Body of pancreas (tissue), 4 donors: ENCODE measurements around the gene CX3CR1. TPM values are rescaled to one million over a fixed set of nuclear protein-coding genes. Genes with fewer than 3 reads are reported as not detected.
"Not testable (repeated sequence)": the region's sequence is repeated elsewhere in the genome, so short reads cannot be mapped to it uniquely, and the experiment has no call there.

ENCODE experiments used
- ATAC-seq: fragments of 150-250 bp; one replicate; pipeline ENCODE4 v1.9.1; 2016
- DNase-seq, 4 donors: peaks; one replicate each; pipeline ENCODE4 v3.0.0-alpha.2; 2019
- H3K27ac ChIP-seq, 4 donors: fragments of 200-600 bp; sonication (generic); 1 replicate in 3 of 4; 2 replicates in 1 of 4; pipeline versions ENCODE4 v1.5.1 to v1.6.1; 2016 to 2019; ENCODE audit warnings: mild to moderate bottlenecking in 1 of 4, mixed read lengths in 1 of 4, moderate library complexity in 1 of 4
- H3K27me3 ChIP-seq, 2 donors: fragments of 200-600 bp; sonication (generic); one replicate each; pipeline ENCODE4 v1.6.0; 2016; ENCODE audit warnings: mild to moderate bottlenecking in 1 of 2
- H3K36me3 ChIP-seq, 2 donors: fragments of 200-600 bp; sonication (generic); replicated peaks in 1 of 2; 2 replicates each; pipeline ENCODE4 v1.5.1; 2016; ENCODE audit warnings: low read depth in 2 of 2; ENCODE audit not compliant: insufficient read depth in 1 of 2
- H3K4me1 ChIP-seq: fragments of 200-600 bp; sonication (generic); one replicate; pipeline ENCODE4 v1.6.0; 2016
- H3K4me3 ChIP-seq, 2 donors: fragments of 200-600 bp; sonication (generic); 1 replicate in 1 of 2; 2 replicates in 1 of 2; pipeline ENCODE4 v1.5.1; 2016 to 2019
- H3K9me3 ChIP-seq, 3 donors: fragments of 200-600 bp; sonication (generic); 1 replicate in 2 of 3; 2 replicates in 1 of 3; pipeline ENCODE4 v1.5.1; 2016
- POLR2A ChIP-seq, 3 donors: fragments of 450-650 bp; IDR thresholded peaks; one replicate each; pipeline ENCODE4 v1.6.1; 2016; ENCODE audit warnings: antibody characterized with exemption in 3 of 3, mild to moderate bottlenecking in 2 of 3
- WGBS, 2 donors: methylation state at CpG; one replicate each; pipeline ENCODE4 v1.1.5; 2017; 5-methylcytosine and 5-hydroxymethylcytosine counted together
- intact Hi-C: fragments of 100-400 bp; cut with DNase I; formaldehyde crosslinking; loops from one replicate; pipeline ENCODE4 v1.15.1; 2023
- total RNA-seq, 2 donors: library from RNA; depleted of rRNA; stranded (reverse); fragments of >200 nt; gene quantifications; one replicate each; pipeline ENCODE4 v1.1.0, GENCODE V29; 2016
- TF ChIP-seq, protein P1 (sequence below), 7 experiments: fragments of 450-650 bp in 4 of 7; fragments of 200-600 bp in 3 of 7; sonication (generic) in 3 of 7; IDR thresholded peaks; one replicate each; pipeline ENCODE4 v1.5.1; 2016 to 2019; ENCODE audit warnings: antibody characterized with exemption in 7 of 7

CX3CR1 gene
- total RNA-seq, 2 donors from 2014 or later = 1.3 TPM; not detected in 1

DNA sequence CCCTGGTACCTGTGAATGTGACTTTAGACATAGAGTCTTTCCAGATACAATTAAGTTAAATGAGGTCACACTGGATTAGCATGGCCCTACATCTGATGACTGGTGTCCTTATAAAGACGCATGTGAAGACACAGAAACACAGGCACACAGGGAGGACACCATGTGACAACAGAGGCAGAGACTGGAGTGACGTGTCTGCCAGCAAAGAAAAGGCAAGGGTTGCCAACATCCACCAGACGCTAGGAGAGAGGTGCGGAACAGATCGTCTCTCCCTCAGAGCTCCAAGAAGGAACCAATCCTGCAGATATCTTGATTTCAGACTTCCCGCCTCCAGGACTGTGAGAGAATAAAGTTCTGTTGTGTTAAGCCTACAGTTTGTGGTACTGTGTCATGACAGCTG is 42.8 kb downstream of the CX3CR1 start:
- H3K4me3 ChIP-seq = no peak overlapping the region
- H3K27ac ChIP-seq = no peak overlapping the region
- WGBS, 2 donors = 64 to 71% methylated on average over 6 of the region's 6 CpGs
- no peaks in the 10 kb centered on the region for H3K9me3 ChIP-seq
- no peaks in the 10 kb centered on the region for H3K27me3 ChIP-seq
- DNase-seq (no peak), ATAC-seq (no peak)
- TF ChIP-seq, protein P1, sequence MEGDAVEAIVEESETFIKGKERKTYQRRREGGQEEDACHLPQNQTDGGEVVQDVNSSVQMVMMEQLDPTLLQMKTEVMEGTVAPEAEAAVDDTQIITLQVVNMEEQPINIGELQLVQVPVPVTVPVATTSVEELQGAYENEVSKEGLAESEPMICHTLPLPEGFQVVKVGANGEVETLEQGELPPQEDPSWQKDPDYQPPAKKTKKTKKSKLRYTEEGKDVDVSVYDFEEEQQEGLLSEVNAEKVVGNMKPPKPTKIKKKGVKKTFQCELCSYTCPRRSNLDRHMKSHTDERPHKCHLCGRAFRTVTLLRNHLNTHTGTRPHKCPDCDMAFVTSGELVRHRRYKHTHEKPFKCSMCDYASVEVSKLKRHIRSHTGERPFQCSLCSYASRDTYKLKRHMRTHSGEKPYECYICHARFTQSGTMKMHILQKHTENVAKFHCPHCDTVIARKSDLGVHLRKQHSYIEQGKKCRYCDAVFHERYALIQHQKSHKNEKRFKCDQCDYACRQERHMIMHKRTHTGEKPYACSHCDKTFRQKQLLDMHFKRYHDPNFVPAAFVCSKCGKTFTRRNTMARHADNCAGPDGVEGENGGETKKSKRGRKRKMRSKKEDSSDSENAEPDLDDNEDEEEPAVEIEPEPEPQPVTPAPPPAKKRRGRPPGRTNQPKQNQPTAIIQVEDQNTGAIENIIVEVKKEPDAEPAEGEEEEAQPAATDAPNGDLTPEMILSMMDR (IDR thresholded peaks at IDR 0.05) = no peak
- TF ChIP-seq POLR2A (IDR thresholded peaks at IDR 0.05) = no peak
- no peaks in the 10 kb centered on the region for H3K4me1 ChIP-seq
- H3K36me3 ChIP-seq = no peaks in the 10 kb centered on the region
- intact Hi-C loops = no loop called here

DNA sequence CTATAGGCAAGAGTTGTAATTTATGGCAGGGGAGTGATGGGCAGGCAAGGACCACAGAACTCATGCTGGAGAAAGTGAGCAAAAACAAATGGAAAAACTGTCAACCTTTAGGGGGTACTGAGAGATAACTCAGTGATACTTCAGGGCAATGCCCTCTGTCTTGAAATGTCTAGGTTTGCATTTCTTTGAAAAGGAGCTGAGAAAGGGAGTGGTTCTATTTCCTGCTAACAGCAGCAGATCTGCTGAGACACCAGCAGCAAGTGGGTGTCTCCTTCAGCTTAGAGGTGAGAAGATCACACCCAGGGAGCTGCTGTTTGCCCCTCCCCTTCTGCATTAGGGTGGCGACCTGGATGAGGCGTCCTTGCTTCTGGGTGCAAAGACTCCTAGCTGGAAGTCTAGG is 45.2 kb downstream of the CX3CR1 start:
- Histone ChIP-seq H3K4me3 (no peak overlapping the region), H3K27ac (no peak overlapping the region), H3K9me3 (no peaks in the 10 kb centered on the region), H3K36me3 (no peaks in the 10 kb centered on the region), H3K4me1 (no peaks in the 10 kb centered on the region), H3K27me3 (no peaks in the 10 kb centered on the region)
- no peak for DNase-seq
- no peak for TF ChIP-seq POLR2A (IDR thresholded peaks at IDR 0.05)
- TF ChIP-seq, protein P1 (IDR thresholded peaks at IDR 0.05) = no peak
- 25 to 44% methylated on average over 2 of the region's 2 CpGs for WGBS, 2 donors
- intact Hi-C loops = no loop called here
- no peak for ATAC-seq

DNA sequence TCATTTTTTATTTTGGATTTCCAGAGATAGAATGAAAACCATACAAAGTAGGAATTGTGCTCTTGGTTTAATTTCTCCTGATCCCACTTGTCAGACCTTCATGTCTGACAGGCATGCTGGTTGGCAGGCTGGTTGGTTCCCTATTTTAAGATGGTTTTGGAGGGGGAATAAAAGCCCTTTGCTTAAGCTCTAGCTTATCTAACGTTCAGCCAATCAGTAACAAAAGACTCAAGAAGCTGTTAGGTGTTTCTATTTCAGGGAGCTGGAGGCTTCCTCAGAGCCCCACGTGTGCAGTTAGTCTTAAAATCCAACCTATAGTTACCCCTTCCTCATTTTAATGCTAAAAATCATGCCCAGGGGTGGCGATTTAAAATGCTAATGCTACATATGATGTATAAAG is 47.0 kb downstream of the CX3CR1 start:
- no peaks in the 10 kb centered on the region for H3K9me3 ChIP-seq
- intact Hi-C loops = no loop called here
- no peaks in the 10 kb centered on the region for H3K4me1 ChIP-seq
- TF ChIP-seq, protein P1 (IDR thresholded peaks at IDR 0.05) = no peak
- TF ChIP-seq POLR2A (IDR thresholded peaks at IDR 0.05) = no peak
- no peaks in the 10 kb centered on the region for H3K36me3 ChIP-seq
- H3K4me3 ChIP-seq = no peak overlapping the region
- no peaks in the 10 kb centered on the region for H3K27me3 ChIP-seq
- DNase-seq (no peak), ATAC-seq (no peak)
- no peak overlapping the region for H3K27ac ChIP-seq
- WGBS, 2 donors = 22% methylated on average over 3 of the region's 3 CpGs

DNA sequence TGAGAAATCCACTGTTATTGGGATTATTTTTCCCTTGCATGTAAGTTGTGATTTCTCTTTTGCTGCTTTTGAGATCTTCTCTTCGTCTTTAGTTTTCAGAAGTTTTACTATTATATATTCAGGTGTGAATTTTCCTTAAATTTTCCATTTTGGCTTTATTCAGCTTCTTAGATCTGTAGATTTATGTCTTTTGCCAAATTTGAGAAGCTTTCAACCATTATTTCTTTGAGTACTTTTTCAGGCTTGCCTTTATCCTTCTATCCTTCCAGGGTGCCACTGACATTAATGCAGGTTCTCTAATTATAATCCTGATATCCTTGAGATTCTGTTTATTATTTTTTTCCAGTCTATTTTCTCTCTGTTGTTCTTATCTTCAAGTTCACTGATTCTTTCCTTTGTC is 49.4 kb downstream of the CX3CR1 start:
- Histone ChIP-seq H3K27ac (no peak overlapping the region), H3K27me3 (no peaks in the 10 kb centered on the region), H3K9me3 (no peaks in the 10 kb centered on the region), H3K4me1 (no peaks in the 10 kb centered on the region), H3K4me3 (no peak overlapping the region), H3K36me3 (no peaks in the 10 kb centered on the region)
- intact Hi-C loops = no loop called here
- no peak for DNase-seq
- ATAC-seq = no peak
- TF ChIP-seq POLR2A (IDR thresholded peaks at IDR 0.05) = no peak
- TF ChIP-seq, protein P1 (IDR thresholded peaks at IDR 0.05) = no peak
- WGBS, 2 donors = 67 to 75% methylated on average over 1 of the region's 1 CpG

DNA sequence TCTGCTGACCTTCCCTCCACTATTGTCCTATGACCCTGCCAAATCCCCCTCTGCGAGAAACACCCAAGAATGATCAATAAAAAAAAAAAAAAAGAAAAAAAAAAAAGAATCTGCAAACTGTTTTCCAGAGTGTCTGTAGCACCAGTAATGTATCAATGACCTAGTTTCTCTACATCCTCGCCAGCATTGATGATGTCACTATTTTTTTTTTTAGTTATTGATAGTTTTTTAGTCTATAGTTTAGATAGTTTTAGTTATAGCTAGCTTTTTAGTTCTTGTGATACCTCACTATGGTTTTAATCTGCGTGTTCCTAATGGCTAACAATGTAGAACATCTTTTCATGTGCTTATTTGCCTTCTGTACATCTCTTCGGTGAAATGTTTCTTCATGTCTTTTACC is 51.3 kb downstream of the CX3CR1 start:
- no peak overlapping the region for H3K4me3 ChIP-seq
- no peaks in the 10 kb centered on the region for H3K36me3 ChIP-seq
- TF ChIP-seq, protein P1 (IDR thresholded peaks at IDR 0.05) = no peak
- no peak for TF ChIP-seq POLR2A (IDR thresholded peaks at IDR 0.05)
- DNase-seq = no peak
- no peaks in the 10 kb centered on the region for H3K4me1 ChIP-seq
- no peaks in the 10 kb centered on the region for H3K27me3 ChIP-seq
- intact Hi-C loops = no loop called here
- H3K27ac ChIP-seq = no peak overlapping the region
- WGBS, 2 donors = 60 to 65% methylated on average over 4 of the region's 4 CpGs
- H3K9me3 ChIP-seq = no peaks in the 10 kb centered on the region
- no peak for ATAC-seq

DNA sequence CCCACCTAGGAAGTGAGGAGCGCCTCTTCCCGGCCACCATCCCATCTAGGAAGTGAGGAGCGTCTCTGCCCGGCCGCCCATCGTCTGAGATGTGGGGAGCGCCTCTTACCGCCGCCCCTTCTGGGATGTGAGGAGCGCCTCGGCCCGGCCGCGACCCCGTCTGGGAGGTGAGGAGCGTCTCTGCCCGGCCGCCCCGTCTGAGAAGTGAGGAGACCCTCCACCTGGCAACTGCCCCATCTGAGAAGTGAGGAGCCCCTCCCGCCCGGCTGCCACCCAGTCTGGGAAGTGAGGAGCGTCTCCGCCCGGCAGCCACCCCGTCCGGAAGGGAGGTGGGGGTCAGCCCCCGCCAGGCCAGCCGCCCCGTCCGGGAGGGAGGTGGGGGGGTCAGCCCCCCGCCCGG is 52.2 kb downstream of the CX3CR1 start:
- H3K9me3 ChIP-seq, H3K36me3 ChIP-seq, DNase-seq, H3K4me1 ChIP-seq, H3K4me3 ChIP-seq, ATAC-seq, intact Hi-C loops, H3K27ac ChIP-seq, H3K27me3 ChIP-seq: not testable (repeated sequence)
- 96 to 97% methylated on average over 9 to 14 of the region's 32 CpGs for WGBS, 2 donors
